DND-41 (cell line): ENCODE data around the gene MYH7.

Experiments used
- ATAC-seq: fragments of 200-7000 bp; cut with Tn5 transposase; 3 replicates; pipeline ENCODE4 v1.9.1; 2021; ENCODE audit warnings: low read depth; ENCODE audit not compliant: insufficient read depth
- DNase-seq: peaks from one replicate; pipeline ENCODE4 v3.0.0-alpha.2; 2020
- H2AFZ ChIP-seq: 2 replicates; pipeline ENCODE4 v1.6.0; 2012; ENCODE audit warnings: low read depth, low read length
- H3K27ac ChIP-seq: 2 replicates; pipeline ENCODE4 v1.5.1; 2012; ENCODE audit warnings: low read length, inconsistent platforms
- H3K27me3 ChIP-seq: fragments of 200-600 bp; sonication (generic); 2 replicates; pipeline ENCODE4 v1.6.0; 2012; ENCODE audit warnings: low read length, mild to moderate bottlenecking, inconsistent platforms; ENCODE audit not compliant: insufficient read depth, poor library complexity
- H3K36me3 ChIP-seq: 2 replicates; pipeline ENCODE4 v1.5.1; 2012; ENCODE audit warnings: low read length, inconsistent platforms; ENCODE audit not compliant: insufficient read depth
- H3K4me1 ChIP-seq: 2 replicates; pipeline ENCODE4 v1.5.1; 2012; ENCODE audit warnings: mild to moderate bottlenecking, low read length; ENCODE audit not compliant: insufficient read depth
- H3K4me2 ChIP-seq: 2 replicates; pipeline ENCODE4 v1.6.0; 2012; ENCODE audit warnings: mild to moderate bottlenecking, moderate library complexity, low read length, inconsistent platforms; ENCODE audit not compliant: insufficient read depth
- H3K4me3 ChIP-seq, 2 experiments: fragments of 200-600 bp in 1 of 2; shearing (Covaris generic) in 1 of 2; 2 replicates each; pipeline ENCODE4 v1.5.1; 2012 to 2016; ENCODE audit warnings: inconsistent platforms in 2 of 2, low read length in 2 of 2, mild to moderate bottlenecking in 2 of 2, low read depth in 1 of 2, moderate library complexity in 1 of 2
- H3K79me2 ChIP-seq: 2 replicates; pipeline ENCODE4 v1.6.0; 2012; ENCODE audit warnings: low read length, inconsistent platforms; ENCODE audit not compliant: insufficient read depth
- H3K9ac ChIP-seq: 2 replicates; pipeline ENCODE4 v1.6.0; 2012; ENCODE audit warnings: low read depth, mild to moderate bottlenecking, inconsistent platforms, low read length, moderate library complexity
- H3K9me3 ChIP-seq: 2 replicates; pipeline ENCODE4 v1.5.1; 2012; ENCODE audit warnings: low read length, moderate library complexity, mild to moderate bottlenecking, inconsistent platforms; ENCODE audit not compliant: insufficient read depth, severe bottlenecking
- H4K20me1 ChIP-seq: 2 replicates; pipeline ENCODE4 v1.6.0; 2012; ENCODE audit warnings: low read length; ENCODE audit not compliant: insufficient read depth
- EZH2 ChIP-seq: IDR thresholded peaks from 3 replicates; pipeline ENCODE4 v1.6.1; 2012; ENCODE audit warnings: borderline replicate concordance, low read depth, mild to moderate bottlenecking, moderate library complexity, low read length, inconsistent platforms; ENCODE audit not compliant: severe bottlenecking
- TF ChIP-seq, protein P1 (sequence below): IDR thresholded peaks from 2 replicates; pipeline ENCODE4 v1.5.1; 2012; ENCODE audit warnings: borderline replicate concordance, low read length, moderate library complexity, mild to moderate bottlenecking; ENCODE audit not compliant: poor library complexity, severe bottlenecking; ENCODE audit errors: extremely low read depth

Gene MYH7

DNA sequence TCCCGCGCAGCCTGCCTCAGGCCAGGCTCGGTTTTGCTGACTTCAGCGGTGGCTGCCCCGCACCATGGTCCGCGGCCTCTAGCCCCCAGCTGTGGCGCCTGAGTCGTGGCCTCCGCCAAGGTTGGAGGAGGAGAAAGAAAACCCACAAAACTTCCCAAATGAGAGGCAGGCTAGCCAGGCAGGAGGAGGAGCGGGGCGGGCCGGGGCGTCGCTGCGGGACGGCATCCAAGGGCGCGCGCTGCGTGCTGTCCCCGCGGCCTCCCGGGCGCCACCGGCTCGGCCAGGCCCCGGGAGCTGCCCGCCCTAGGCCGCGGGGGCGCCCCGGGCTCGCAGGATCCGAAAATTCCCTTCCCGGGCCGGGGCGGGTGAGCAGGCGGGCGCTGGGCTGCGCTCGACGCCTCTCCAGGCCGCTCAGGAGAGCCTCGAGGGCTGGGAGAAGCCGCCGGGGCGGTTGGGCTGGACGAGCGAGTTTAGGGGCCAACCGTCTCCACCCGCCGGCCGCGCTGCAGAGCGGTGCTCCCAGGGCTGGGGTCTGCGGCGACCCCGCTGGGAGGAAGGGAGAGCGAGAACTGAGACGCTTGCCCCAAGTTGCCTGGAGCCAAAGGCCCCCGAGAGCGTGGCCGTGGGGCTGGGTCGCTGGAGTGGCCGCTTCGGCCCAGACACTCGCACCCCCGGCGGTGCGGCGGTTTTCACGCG, 70.3 kb downstream of the MYH7 start, which contains the start of gene EFS:
Gene EFS (minus strand): TSS at position 137 of the 696 bp plus-strand sequence. CDS start 147 bp downstream, outside the sequence.
- Histone ChIP-seq H3K4me1 (no peaks in the 10 kb centered on the region), H4K20me1 (no peaks in the 10 kb centered on the region), H3K36me3 (no peaks in the 10 kb centered on the region), H3K9me3 (no peaks in the 10 kb centered on the region), H3K79me2 (no peaks in the 10 kb centered on the region), H3K27ac (no peak within 1 kb of the TSS), H2AFZ (no peak within 1 kb of the TSS), H3K9ac (no peak within 1 kb of the TSS), H3K4me3 (no peak within 1 kb of the TSS), H3K27me3 (peaks cover 3% of the 10 kb centered on the region), H3K4me2 (no peak within 1 kb of the TSS)
- ATAC-seq = no peak
- DNase-seq = no peak
- TF ChIP-seq, protein P1, sequence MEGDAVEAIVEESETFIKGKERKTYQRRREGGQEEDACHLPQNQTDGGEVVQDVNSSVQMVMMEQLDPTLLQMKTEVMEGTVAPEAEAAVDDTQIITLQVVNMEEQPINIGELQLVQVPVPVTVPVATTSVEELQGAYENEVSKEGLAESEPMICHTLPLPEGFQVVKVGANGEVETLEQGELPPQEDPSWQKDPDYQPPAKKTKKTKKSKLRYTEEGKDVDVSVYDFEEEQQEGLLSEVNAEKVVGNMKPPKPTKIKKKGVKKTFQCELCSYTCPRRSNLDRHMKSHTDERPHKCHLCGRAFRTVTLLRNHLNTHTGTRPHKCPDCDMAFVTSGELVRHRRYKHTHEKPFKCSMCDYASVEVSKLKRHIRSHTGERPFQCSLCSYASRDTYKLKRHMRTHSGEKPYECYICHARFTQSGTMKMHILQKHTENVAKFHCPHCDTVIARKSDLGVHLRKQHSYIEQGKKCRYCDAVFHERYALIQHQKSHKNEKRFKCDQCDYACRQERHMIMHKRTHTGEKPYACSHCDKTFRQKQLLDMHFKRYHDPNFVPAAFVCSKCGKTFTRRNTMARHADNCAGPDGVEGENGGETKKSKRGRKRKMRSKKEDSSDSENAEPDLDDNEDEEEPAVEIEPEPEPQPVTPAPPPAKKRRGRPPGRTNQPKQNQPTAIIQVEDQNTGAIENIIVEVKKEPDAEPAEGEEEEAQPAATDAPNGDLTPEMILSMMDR = no peak
- TF ChIP-seq EZH2 = no peak

DNA sequence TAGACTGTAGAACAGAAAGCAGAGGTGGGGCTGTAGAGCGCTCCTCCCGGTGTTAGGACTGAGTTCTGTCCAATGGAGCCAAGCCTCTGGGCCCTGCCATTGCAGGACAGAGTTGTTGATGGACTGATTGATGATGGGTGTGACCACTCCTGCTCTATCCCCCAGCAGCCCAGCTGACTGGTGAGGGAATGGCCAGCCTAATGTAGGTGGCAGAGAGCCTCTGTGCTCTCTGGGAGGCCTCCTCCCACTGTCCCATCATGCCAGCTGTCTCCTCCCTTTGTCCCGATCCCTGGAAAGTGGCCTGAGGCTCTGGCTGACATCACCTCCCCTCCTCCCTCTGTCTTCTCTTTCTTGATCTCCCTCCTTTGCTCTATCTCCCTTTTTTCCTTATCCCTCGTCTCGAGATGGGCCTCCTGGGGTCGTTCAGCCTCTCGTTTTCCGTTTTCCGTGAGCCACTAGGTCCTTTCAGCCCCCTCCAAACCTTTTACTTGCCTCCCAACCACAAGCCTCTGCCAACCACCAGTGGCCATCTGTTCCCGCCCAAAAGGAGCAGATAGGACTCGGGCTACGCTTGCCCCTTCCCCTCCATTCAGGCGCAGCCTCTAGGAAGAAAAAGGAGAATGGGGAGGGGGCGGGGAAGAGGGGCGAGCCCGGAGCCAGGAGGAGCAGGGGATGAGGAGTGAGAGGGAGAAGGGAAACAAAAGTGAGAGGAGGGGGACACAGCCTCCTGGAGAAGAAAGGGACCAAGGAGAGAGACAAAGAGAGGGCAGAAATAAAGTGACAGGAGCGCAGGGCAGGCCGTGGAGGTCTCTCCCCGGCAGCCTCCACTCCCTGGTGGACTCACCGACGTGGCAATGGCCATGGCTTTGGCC, 71.1 kb downstream of the MYH7 start:
- no peak for DNase-seq
- no peaks in the 10 kb centered on the region for H3K4me1 ChIP-seq
- no peaks in the 10 kb centered on the region for H3K9me3 ChIP-seq
- no peaks in the 10 kb centered on the region for H4K20me1 ChIP-seq
- H3K9ac ChIP-seq = no peak overlapping the region
- no peak overlapping the region for H2AFZ ChIP-seq
- peaks cover under 1% of the 10 kb centered on the region for H3K27me3 ChIP-seq
- ATAC-seq = no peak
- H3K4me3 ChIP-seq = no peak overlapping the region
- H3K36me3 ChIP-seq = no peaks in the 10 kb centered on the region
- no peak for TF ChIP-seq EZH2
- TF ChIP-seq, protein P1 = no peak
- H3K4me2 ChIP-seq = no peak overlapping the region
- H3K27ac ChIP-seq = no peak overlapping the region
- no peaks in the 10 kb centered on the region for H3K79me2 ChIP-seq
